Motor neuron (in vitro differentiated cells): ENCODE data around the gene IFNA2. TPM values are rescaled to one million over a fixed set of nuclear protein-coding genes. Genes with fewer than 3 reads are reported as not detected.
"Not testable (repeated sequence)": the region's sequence is repeated elsewhere in the genome, so short reads cannot be mapped to it uniquely, and the experiment has no call there.

Experiments
- ATAC-seq, 8 experiments: fragments of 200-7000 bp; cut with Tn5 transposase; replicated peaks in 6 of 8; 2 replicates each; pipeline ENCODE4 v1.8.0; 2021; ENCODE audit warnings: mild to moderate bottlenecking in 8 of 8, moderate library complexity in 8 of 8
- H3K27ac ChIP-seq, 2 donors: fragments of 250-450 bp; sonication (Bioruptor Pico); 2 replicates each; pipeline ENCODE4 v1.9.0; 2021; ENCODE audit warnings: antibody characterized with exemption in 2 of 2, mild to moderate bottlenecking in 2 of 2, moderate library complexity in 1 of 2
- H3K4me1 ChIP-seq, 2 donors: fragments of 250-450 bp; sonication (Bioruptor Pico); replicated peaks in 1 of 2; 2 replicates each; pipeline ENCODE4 v1.6.1; 2021; ENCODE audit warnings: antibody characterized with exemption in 2 of 2, mild to moderate bottlenecking in 2 of 2, moderate library complexity in 1 of 2
- H3K4me3 ChIP-seq, 5 donors: fragments of 250-450 bp; sonication (Bioruptor Pico); 2 replicates each; pipeline ENCODE4 v1.9.0; 2021; ENCODE audit warnings: antibody characterized with exemption in 5 of 5, mild to moderate bottlenecking in 5 of 5, moderate library complexity in 4 of 5
- WGBS, 10 experiments: fragments of 450-650 bp; shearing (Covaris generic); methylation state at CpG; one replicate each; pipeline ENCODE4 v1.0.0; 2022; 5-methylcytosine and 5-hydroxymethylcytosine counted together
- in situ Hi-C, 9 experiments: fragments of 400-800 bp; cut with MboI; loops; one replicate each; pipeline ENCODE4 v1.15.0; 2021; ENCODE audit warnings: low sequenced_read_pairs in 9 of 9, low pct_unique_long_range_greater_than_20kb in 2 of 9; ENCODE audit not compliant: unreplicated experiment in 9 of 9
- total RNA-seq, 8 experiments: library from RNA; unstranded; fragments of 300-600 nt; gene quantifications; 2 replicates each; pipeline versions ENCODE4 v1.2.3 to v1.2.4, GENCODE V29; 2022

IFNA2 gene
- total RNA-seq, 8 experiments from 2014 or later = 0.33 TPM; not detected in 7

GRCh38 chr9:21408817-21409216 lies 23.6 kb upstream of the IFNA2 start, which contains the start of gene IFNA8:
Gene IFNA8, plus strand, starts transcription at chr9:21409117. Its CDS starts 60 bp downstream, at chr9:21409177.
- no peak within 1 kb of the TSS for H3K27ac ChIP-seq
- in situ Hi-C loops = loop anchor here in 1 of 9 experiments (25.0 kb wide), 1 partner anchor 97 kb away; the partner anchor contains the start of gene IFNA5
- ATAC-seq = no peak
- H3K4me1 ChIP-seq = no peaks in the 10 kb centered on the region
- H3K4me3 ChIP-seq = no peak within 1 kb of the TSS
- 78 to 100% (median 88%) methylated on average over 1 of the region's 1 CpG; no CpG with 5 or more reads in 2 of the 10 experiments for WGBS, 10 experiments

DNA sequence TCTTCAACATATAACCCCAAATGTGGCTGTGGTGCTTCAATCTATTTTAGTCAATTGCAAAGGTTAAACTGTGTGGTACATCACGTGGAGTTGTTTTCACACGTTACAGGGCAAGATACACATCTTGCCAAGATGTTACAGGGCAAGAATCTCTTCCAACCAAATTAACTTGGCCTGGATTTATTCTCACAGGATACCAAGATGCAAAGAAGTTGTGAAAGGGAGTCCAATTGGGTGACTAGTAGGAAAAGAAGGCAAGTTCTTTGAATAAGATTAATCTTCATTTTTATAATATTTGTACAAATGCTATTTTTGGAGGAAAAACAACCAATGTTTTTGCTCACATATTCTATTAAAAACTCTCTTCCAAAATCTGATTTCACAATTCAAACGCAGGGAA lies 18.9 kb upstream of the IFNA2 start:
- WGBS, 10 experiments = 4 to 100% (median 89%) methylated on average over 1 to 3 of the region's 3 CpGs; no CpG with 5 or more reads in 1 of the 10 experiments
- in situ Hi-C loops = loop anchor here in 1 of 9 experiments (25.0 kb wide), 1 partner anchor 92 kb away; the partner anchor contains the start of gene IFNA5
- no peak for ATAC-seq
- Histone ChIP-seq H3K27ac (no peak overlapping the region), H3K4me1 (no peaks in the 10 kb centered on the region), H3K4me3 (no peak overlapping the region)

GRCh38 chr9:21402386-21403251 lies 17.4 kb upstream of the IFNA2 start:
- ATAC-seq = peak; percentile 63 to 91 (median 74)
- Histone ChIP-seq H3K4me1 (no peaks in the 10 kb centered on the region), H3K4me3 (peak overlapping the region; percentile 19 to 37 (median 30)), H3K27ac (no peak overlapping the region)
- in situ Hi-C loops = loop anchor here in 1 of 9 experiments (25.0 kb wide), 1 partner anchor 90 kb away; the partner anchor contains the start of gene IFNA5
- 0 to 13% (median 5%) methylated on average over 1 to 27 of the region's 53 CpGs; no CpG with 5 or more reads in 3 of the 10 experiments for WGBS, 10 experiments

GRCh38 chr9:21399956-21400355 lies 14.8 kb upstream of the IFNA2 start:
- Histone ChIP-seq H3K4me3 (no peak overlapping the region), H3K4me1 (no peaks in the 10 kb centered on the region), H3K27ac (no peak overlapping the region)
- WGBS, 10 experiments = 9 to 81% (median 55%) methylated on average over 1 to 3 of the region's 3 CpGs
- in situ Hi-C loops = loop anchor here in 2 of 9 experiments (10.0 to 25.0 kb wide), 2 partner anchors 75 to 88 kb away; partner anchors contain the start of gene IFNA5 (in 1 of the 2)
- ATAC-seq = no peak

DNA sequence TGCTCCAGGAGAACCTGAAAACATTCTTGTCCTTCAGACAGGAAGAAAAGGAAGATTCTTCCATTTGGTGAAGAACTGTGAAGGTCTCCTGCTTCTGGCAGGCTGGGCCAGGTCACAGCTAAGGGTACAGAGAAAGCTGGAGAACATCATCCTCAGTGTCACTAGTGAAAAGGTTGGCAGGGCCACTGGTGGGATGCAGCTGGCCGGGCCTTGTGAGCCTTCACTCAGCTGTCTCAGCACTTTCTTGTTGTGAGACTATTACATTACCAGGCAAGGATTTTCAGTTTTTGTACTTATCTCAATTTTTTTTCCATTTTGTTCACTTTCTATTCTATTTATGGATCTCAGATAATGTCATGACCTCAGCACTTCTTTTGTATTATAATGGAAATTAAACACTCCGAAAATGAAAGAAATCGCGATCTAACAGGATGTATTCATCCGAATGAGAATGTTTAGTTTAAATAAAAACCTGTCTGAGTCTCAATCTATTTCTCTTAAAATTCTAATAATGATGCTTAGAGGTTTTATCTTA lies 13.8 kb upstream of the IFNA2 start:
- in situ Hi-C loops = loop anchor here in 1 of 9 experiments (10.0 kb wide), 1 partner anchor 74 kb away; no protein-coding TSS in a partner anchor
- Histone ChIP-seq H3K27ac (no peak overlapping the region), H3K4me3 (no peak overlapping the region), H3K4me1 (no peaks in the 10 kb centered on the region)
- ATAC-seq = no peak
- whole genome bisulfite sequencing, 10 experiments = 78 to 100% (median 92%) methylated on average over 3 to 5 of the region's 5 CpGs

DNA sequence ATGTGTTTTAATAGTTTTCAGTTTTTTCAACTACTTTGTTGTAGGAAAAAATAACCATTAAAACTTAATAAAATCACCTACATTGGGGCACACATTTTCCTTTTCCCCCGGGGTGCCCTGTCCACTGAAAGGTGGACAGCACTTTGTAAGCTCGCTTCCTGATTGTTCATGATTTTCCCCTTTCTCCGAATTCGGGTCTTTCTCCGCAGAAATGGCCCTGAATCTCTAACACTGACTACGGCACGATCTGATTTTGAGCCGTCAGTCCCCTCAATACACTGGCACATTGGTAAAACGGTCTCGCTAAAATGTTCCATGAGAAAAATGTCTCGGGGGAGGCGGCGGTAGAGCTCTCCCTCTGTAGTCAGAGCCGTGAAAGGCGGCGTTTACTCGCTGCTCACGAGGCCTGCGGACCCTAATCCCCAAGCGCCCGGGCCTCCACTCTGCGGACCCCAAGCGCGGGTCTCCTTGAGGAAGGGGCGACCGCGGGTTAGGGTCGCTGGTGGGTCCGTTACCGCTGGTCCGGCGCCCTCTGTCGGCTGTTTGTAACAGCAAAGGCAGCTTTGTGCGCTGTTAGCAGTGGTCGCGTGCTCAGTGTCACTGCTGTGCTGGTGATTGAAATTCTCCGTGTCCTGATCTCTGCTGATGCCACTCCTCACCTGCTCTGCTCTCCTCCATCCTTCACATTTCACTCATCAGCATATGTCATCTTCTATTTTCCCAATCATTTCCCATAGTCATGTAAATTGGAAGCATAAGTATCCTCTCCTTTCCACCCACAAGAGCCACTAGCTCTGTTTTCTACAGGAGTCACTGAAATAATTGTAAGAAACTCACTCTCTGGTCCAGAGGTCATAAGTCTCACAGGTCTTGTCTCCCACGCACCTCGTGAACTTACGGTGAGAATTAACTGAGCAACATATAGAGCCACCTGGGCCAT lies 10.8 kb upstream of the IFNA2 start:
- H3K27ac ChIP-seq = no peak overlapping the region
- H3K4me3 ChIP-seq = peak overlapping the region; percentile 36 to 71 (median 50)
- 2 to 72% (median 17%) methylated on average over 2 to 37 of the region's 40 CpGs for WGBS, 10 experiments
- peak; percentile 87 to 99 (median 98) for ATAC-seq
- H3K4me1 ChIP-seq = no peaks in the 10 kb centered on the region
- in situ Hi-C loops = loop anchor here in 1 of 9 experiments (10.0 kb wide), 1 partner anchor 71 kb away; no protein-coding TSS in a partner anchor

DNA sequence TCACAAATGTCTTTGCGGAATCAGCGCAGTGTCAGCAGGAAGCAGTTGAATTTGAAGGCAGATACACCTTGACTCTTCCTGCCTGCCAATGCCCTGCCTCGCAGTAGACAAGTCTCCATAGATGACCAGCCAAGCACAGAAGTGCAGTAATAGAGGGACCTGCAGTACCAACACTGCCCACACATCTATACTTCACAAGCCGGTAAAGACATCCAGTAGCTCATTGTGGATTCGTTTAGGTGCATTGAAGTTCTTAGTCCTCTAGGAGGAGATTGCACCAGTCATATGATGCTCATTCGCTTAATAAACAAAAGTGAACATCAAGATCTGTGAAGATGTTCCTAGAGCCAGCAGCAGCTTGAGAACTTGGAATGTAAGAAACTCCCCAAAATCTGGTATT lies 7.1 kb upstream of the IFNA2 start:
- H3K4me3 ChIP-seq = no peak overlapping the region
- peak in 3 of 8 experiments; percentile 70 to 86 (median 77) for ATAC-seq
- H3K27ac ChIP-seq = no peak overlapping the region
- H3K4me1 ChIP-seq = no peaks in the 10 kb centered on the region
- WGBS, 10 experiments = 70 to 94% (median 85%) methylated on average over 1 to 5 of the region's 6 CpGs; no CpG with 5 or more reads in 3 of the 10 experiments
- in situ Hi-C loops = loop anchor here in 1 of 9 experiments (10.0 kb wide), 1 partner anchor 67 kb away; no protein-coding TSS in a partner anchor

DNA sequence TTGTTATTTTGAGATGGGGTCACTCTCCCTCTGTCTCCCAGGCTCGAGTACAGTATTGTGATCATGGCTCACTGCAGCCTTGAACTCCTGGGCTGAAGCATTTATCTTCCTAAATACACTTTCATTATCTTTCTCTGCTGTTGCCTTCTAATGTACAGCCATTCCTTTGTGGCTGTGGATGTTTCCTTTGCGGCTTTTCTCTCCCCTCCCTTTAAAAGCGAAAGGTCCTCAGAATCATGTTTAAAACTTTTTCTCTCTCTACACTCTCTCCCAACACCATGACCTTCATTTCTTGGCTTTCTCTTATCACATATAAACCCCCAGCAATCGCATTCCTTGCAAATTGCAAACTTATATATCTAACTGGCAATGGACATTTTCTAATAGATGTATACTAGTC lies 1.6 kb downstream of the IFNA2 start:
- in situ Hi-C loops = no loop called here

DNA sequence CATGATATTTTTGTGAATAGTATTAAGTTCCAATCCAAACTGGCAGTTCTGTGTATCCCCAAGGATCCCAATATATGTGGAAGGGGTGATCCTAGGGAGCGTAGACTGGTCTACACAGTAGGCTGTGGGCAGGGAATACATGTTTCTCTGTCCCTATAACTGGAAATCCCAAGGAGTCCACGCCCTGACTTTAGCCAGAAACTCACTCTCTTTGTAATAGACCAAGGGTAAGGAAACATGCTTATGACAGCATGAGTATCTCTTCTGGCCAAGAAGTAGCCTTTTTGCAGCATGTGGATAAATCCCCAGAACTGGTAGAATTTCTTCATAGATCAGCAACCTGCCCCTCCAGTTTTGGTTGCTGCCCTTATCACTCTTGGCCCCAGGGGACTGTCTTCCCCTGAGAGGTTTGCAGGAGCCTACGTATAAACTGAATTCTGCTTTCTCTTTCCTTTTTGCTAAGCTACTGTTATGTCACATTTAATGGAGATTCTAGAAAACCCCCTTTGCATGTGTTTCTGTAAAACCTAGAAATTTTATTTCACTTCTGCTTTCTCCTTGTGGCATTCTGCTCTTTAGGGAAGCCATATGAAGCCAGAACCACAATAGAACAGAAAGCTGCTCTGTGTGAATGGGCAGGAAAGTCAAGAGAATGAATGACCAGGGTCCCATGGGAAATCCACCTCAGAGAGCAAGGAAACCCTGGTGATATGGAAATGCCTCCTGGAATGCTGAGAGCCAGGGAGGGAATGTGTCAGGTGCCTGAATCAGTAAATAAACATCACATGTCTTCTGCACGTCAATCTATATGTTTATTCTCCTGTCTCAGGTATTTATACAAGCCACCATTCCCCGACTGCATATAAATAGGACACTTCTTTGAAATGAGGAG lies 3.5 kb downstream of the IFNA2 start:
- Histone ChIP-seq H3K27ac (peak overlapping the region in 1 of 2 donors; percentile 45), H3K4me3 (no peak overlapping the region), H3K4me1 (peaks cover 4 to 9% of the 10 kb centered on the region in 2 donors)
- WGBS, 10 experiments = 16 to 74% (median 36%) methylated on average over 2 to 4 of the region's 5 CpGs; no CpG with 5 or more reads in 1 of the 10 experiments
- in situ Hi-C loops = no loop called here
- ATAC-seq = peak in 7 of 8 experiments; percentile 37 to 99 (median 91)

More for the DNA sequence above, 1.6 kb downstream of the IFNA2 start:
- Histone ChIP-seq H3K4me3 (no peak overlapping the region), H3K4me1 (peaks cover 4 to 9% of the 10 kb centered on the region in 2 donors), H3K27ac (no peak overlapping the region)
- 53 to 81% (median 67%) methylated on average over 2 to 4 of the region's 4 CpGs for WGBS, 10 experiments
- ATAC-seq = no peak

- H3K27ac ChIP-seq, in situ Hi-C loops, H3K4me1 ChIP-seq, H3K4me3 ChIP-seq: not testable (repeated sequence)
- WGBS, 10 experiments = 0 to 81% (median 29%) methylated on average over 2 to 4 of the region's 4 CpGs; no CpG with 5 or more reads in 5 of the 10 experiments
- peak in 1 of 8 experiments; percentile 33 for ATAC-seq
Observed at GRCh38 chr9:21371467-21371866, 13.7 kb downstream of the IFNA2 start.

DNA sequence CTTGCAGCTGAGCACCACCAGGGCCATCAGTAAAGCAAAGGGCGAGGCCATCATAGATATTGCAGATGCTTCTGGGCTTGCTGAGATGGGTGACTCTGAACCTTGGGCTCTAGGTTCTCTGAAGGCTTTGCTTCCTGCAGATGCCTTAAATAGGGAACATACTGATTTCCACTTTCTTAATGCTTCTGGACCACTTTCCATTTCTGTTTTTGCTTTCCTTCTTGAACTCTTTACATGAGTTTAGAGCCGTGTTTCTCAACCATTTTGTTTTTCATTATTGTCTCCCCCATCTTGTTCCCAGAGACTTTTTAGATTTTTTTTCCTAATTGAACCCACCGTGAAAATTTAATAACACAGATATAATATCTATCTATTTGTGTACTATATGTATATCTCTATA lies 17.2 kb downstream of the IFNA2 start, which contains the start of gene IFNA13:
TSS of gene IFNA13 (minus strand) at position 101 of the 400 bp plus-strand sequence. CDS start at position 54, 47 bp downstream.
- in situ Hi-C loops = no loop called here
- Histone ChIP-seq H3K4me1 (no peaks in the 10 kb centered on the region), H3K27ac (no peak within 1 kb of the TSS), H3K4me3 (no peak within 1 kb of the TSS)
- 24 to 100% (median 91%) methylated on average over 1 to 2 of the region's 3 CpGs; no CpG with 5 or more reads in 1 of the 10 experiments for WGBS, 10 experiments
- ATAC-seq = no peak
